ENCODE results near the gene INAFM2. TPM values are rescaled to one million over a fixed set of nuclear protein-coding genes. Genes with fewer than 3 reads are reported as not detected.

Gene INAFM2
- total and polyA plus RNA-seq, 2 donors (not counting 1 experiment from before 2014, with no cell fraction given), result 8.9 to 11.0 TPM

DNA sequence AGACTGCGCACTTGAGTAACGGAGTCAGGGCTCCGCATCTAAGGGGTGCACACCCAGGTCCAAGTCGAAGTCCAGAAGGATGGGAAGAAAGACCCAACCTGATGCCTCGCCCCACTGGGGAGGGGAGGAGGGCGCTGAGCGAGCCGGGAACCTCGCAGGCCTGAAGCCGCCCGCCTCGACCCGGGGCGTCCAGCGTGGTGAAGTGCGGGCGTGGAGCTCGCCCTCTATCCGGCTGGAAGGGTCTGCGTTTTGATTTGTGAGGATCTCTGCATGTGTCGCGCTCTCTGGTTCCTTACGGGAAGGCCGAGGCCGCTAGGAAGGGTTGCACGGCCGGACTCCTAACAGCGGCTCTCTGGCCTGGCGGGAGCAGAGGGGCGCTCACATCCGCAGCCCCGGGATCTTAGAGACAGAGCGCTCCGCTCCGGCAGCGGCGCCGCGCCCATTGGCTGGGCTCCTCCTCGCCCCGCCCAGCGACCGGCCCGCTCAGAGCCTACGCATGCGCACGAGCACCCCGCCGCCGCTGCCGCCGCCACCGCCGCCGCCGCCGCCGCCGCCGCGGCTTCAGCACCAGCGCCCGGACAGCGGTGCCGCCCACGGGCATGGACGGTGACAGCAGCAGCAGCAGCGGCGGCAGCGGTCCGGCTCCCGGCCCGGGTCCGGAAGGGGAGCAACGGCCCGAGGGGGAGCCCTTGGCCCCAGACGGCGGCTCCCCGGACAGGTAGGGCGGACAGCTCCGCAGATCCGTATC is 34.4 kb downstream of the INAFM2 start, which contains the start of gene DISP2:
DISP2 (plus strand) TSS at position 497 of the 748 bp plus-strand sequence; CDS start at position 600, 103 bp downstream.
- no peak within 1 kb of the TSS for H3K9ac ChIP-seq (ENCODE audit: insufficient read depth, low read length)
- peaks cover 38% of the 10 kb centered on the region for H3K27me3 ChIP-seq (ENCODE audit: control insufficient read depth, insufficient read depth, low read length)
- H3K36me3 ChIP-seq (ENCODE audit: control insufficient read depth, insufficient read depth, low read length), result no peaks in the 10 kb centered on the region
- no peaks in the 10 kb centered on the region for H4K20me1 ChIP-seq (ENCODE audit: control insufficient read depth, extremely low read depth, insufficient read depth, low read length)
- peak; percentile 62 to 67 for DNase-seq (ENCODE audit: low read depth in 2 of 2)
- peak within 1 kb of the TSS; percentile 63 for H2AFZ ChIP-seq (ENCODE audit: low read length)
- no peaks in the 10 kb centered on the region for H3K79me2 ChIP-seq (ENCODE audit: control insufficient read depth, insufficient read depth, low read length)
- peak within 1 kb of the TSS; percentile 35 to 56 (median 42) for H3K4me3 ChIP-seq (replicated peaks in 1 of 4; ENCODE audit: control extremely low read depth in 1 of 4, insufficient read depth in 1 of 4, low read depth in 3 of 4, low read length in 4 of 4)
- H3K4me1 ChIP-seq (ENCODE audit: control insufficient read depth, extremely low read depth, insufficient read depth, low read length), result peaks cover 3% of the 10 kb centered on the region
- TF ChIP-seq, protein P1, sequence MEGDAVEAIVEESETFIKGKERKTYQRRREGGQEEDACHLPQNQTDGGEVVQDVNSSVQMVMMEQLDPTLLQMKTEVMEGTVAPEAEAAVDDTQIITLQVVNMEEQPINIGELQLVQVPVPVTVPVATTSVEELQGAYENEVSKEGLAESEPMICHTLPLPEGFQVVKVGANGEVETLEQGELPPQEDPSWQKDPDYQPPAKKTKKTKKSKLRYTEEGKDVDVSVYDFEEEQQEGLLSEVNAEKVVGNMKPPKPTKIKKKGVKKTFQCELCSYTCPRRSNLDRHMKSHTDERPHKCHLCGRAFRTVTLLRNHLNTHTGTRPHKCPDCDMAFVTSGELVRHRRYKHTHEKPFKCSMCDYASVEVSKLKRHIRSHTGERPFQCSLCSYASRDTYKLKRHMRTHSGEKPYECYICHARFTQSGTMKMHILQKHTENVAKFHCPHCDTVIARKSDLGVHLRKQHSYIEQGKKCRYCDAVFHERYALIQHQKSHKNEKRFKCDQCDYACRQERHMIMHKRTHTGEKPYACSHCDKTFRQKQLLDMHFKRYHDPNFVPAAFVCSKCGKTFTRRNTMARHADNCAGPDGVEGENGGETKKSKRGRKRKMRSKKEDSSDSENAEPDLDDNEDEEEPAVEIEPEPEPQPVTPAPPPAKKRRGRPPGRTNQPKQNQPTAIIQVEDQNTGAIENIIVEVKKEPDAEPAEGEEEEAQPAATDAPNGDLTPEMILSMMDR (conservative IDR thresholded peaks at IDR 0.05 in 1 of 2, IDR thresholded peaks at IDR 0.05 in 1 of 2; ENCODE audit: low read depth in 1 of 2, low read length in 2 of 2), result no peak
- no peak for TF ChIP-seq EZH2 (IDR thresholded peaks at IDR 0.05; ENCODE audit: low read length, missing control alignments)
- no peaks in the 10 kb centered on the region for H3K9me3 ChIP-seq (ENCODE audit: control insufficient read depth, insufficient read depth, low read depth, low read length)
- no peak within 1 kb of the TSS for H3K27ac ChIP-seq (ENCODE audit: insufficient read depth, low read length)
- peak within 1 kb of the TSS; percentile 80 for H3K4me2 ChIP-seq (ENCODE audit: extremely low read depth, insufficient read depth, low read length)

- no peak for DNase-seq (ENCODE audit: low read depth in 2 of 2)
- H3K9ac ChIP-seq (ENCODE audit: insufficient read depth, low read length), result no peak overlapping the region
- H3K27me3 ChIP-seq (ENCODE audit: control insufficient read depth, insufficient read depth, low read length), result peaks cover 33% of the 10 kb centered on the region
- H3K36me3 ChIP-seq (ENCODE audit: control insufficient read depth, insufficient read depth, low read length), result no peaks in the 10 kb centered on the region
- H3K27ac ChIP-seq (ENCODE audit: insufficient read depth, low read length), result no peak overlapping the region
- TF ChIP-seq EZH2 (IDR thresholded peaks at IDR 0.05; ENCODE audit: low read length, missing control alignments), result peak; percentile 65
- TF ChIP-seq, protein P1 (conservative IDR thresholded peaks at IDR 0.05 in 1 of 2, IDR thresholded peaks at IDR 0.05 in 1 of 2; ENCODE audit: low read depth in 1 of 2, low read length in 2 of 2), result no peak
- H3K79me2 ChIP-seq (ENCODE audit: control insufficient read depth, insufficient read depth, low read length), result no peaks in the 10 kb centered on the region
- no peak overlapping the region for H2AFZ ChIP-seq (ENCODE audit: low read length)
- H3K4me2 ChIP-seq (ENCODE audit: extremely low read depth, insufficient read depth, low read length), result peak overlapping the region; percentile 67
- H3K4me3 ChIP-seq (replicated peaks in 1 of 4; ENCODE audit: control extremely low read depth in 1 of 4, insufficient read depth in 1 of 4, low read depth in 3 of 4, low read length in 4 of 4), result peak overlapping the region; percentile 21 to 46 (median 24)
- no peaks in the 10 kb centered on the region for H4K20me1 ChIP-seq (ENCODE audit: control insufficient read depth, extremely low read depth, insufficient read depth, low read length)
- peaks cover 3% of the 10 kb centered on the region for H3K4me1 ChIP-seq (ENCODE audit: control insufficient read depth, extremely low read depth, insufficient read depth, low read length)
- H3K9me3 ChIP-seq (ENCODE audit: control insufficient read depth, insufficient read depth, low read depth, low read length), result no peaks in the 10 kb centered on the region
These were observed 35.2 kb downstream of the INAFM2 start for GRCh38 chr15:40358471-40359353.

GRCh38 chr15:40360015-40360414 is 36.5 kb downstream of the INAFM2 start:
- no peak overlapping the region for H3K27ac ChIP-seq (ENCODE audit: insufficient read depth, low read length)
- H2AFZ ChIP-seq (ENCODE audit: low read length), result no peak overlapping the region
- no peaks in the 10 kb centered on the region for H3K9me3 ChIP-seq (ENCODE audit: control insufficient read depth, insufficient read depth, low read depth, low read length)
- H3K36me3 ChIP-seq (ENCODE audit: control insufficient read depth, insufficient read depth, low read length), result no peaks in the 10 kb centered on the region
- H3K79me2 ChIP-seq (ENCODE audit: control insufficient read depth, insufficient read depth, low read length), result no peaks in the 10 kb centered on the region
- H3K4me3 ChIP-seq (replicated peaks in 1 of 4; ENCODE audit: control extremely low read depth in 1 of 4, insufficient read depth in 1 of 4, low read depth in 3 of 4, low read length in 4 of 4), result no peak overlapping the region
- H3K4me2 ChIP-seq (ENCODE audit: extremely low read depth, insufficient read depth, low read length), result no peak overlapping the region
- no peaks in the 10 kb centered on the region for H4K20me1 ChIP-seq (ENCODE audit: control insufficient read depth, extremely low read depth, insufficient read depth, low read length)
- H3K27me3 ChIP-seq (ENCODE audit: control insufficient read depth, insufficient read depth, low read length), result peaks cover 28% of the 10 kb centered on the region
- no peak overlapping the region for H3K9ac ChIP-seq (ENCODE audit: insufficient read depth, low read length)
- peaks cover 3% of the 10 kb centered on the region for H3K4me1 ChIP-seq (ENCODE audit: control insufficient read depth, extremely low read depth, insufficient read depth, low read length)
- TF ChIP-seq, protein P1 (conservative IDR thresholded peaks at IDR 0.05 in 1 of 2, IDR thresholded peaks at IDR 0.05 in 1 of 2; ENCODE audit: low read depth in 1 of 2, low read length in 2 of 2), result no peak
- no peak for TF ChIP-seq EZH2 (IDR thresholded peaks at IDR 0.05; ENCODE audit: low read length, missing control alignments)
- DNase-seq (ENCODE audit: low read depth in 2 of 2), result no peak
